ENCODE measurements around the gene LDLRAD4. TPM values are rescaled to one million over a fixed set of nuclear protein-coding genes. Genes with fewer than 3 reads are reported as not detected.

LDLRAD4 gene
- total RNA-seq, 1 donor from 2014 or later: 34.5 TPM

GRCh38 chr18:13574355-13574754 lies 355.8 kb downstream of the LDLRAD4 start:
- no peak overlapping the region for H3K27ac Mint-ChIP-seq
- H3K4me1 Mint-ChIP-seq (ENCODE audit: low read depth): peaks cover 61% of the 10 kb centered on the region
- H3K4me3 Mint-ChIP-seq: no peak overlapping the region
- H3K9me3 Mint-ChIP-seq: no peaks in the 10 kb centered on the region
- intact Hi-C loops (cut with micrococcal nuclease): no loop called here
- H3K36me3 Mint-ChIP-seq (ENCODE audit: low read depth): peaks cover 7% of the 10 kb centered on the region
- H3K27me3 Mint-ChIP-seq (ENCODE audit: insufficient read depth): no peaks in the 10 kb centered on the region
- DNase-seq (ENCODE audit: low spot score): no peak

- intact Hi-C loops (cut with micrococcal nuclease): loop anchor here (5.0 kb wide), 3 partner anchors 153 to 627 kb away; partner anchors contain the start of genes CEP192, FAM210A, RNMT and SEH1L
- Mint-ChIP-seq H3K4me1 (ENCODE audit: low read depth) (peaks cover 64% of the 10 kb centered on the region), H3K9me3 (no peaks in the 10 kb centered on the region), H3K27ac (no peak overlapping the region), H3K27me3 (ENCODE audit: insufficient read depth) (no peaks in the 10 kb centered on the region), H3K36me3 (ENCODE audit: low read depth) (peaks cover 7% of the 10 kb centered on the region), H3K4me3 (no peak overlapping the region)
- DNase-seq (ENCODE audit: low spot score): no peak
Observed at GRCh38 chr18:13574761-13575160, 356.2 kb downstream of the LDLRAD4 start.

- Mint-ChIP-seq H3K27me3 (ENCODE audit: insufficient read depth) (no peaks in the 10 kb centered on the region), H3K27ac (peak overlapping the region; percentile 87), H3K36me3 (ENCODE audit: low read depth) (peaks cover 6% of the 10 kb centered on the region), H3K9me3 (no peaks in the 10 kb centered on the region), H3K4me1 (ENCODE audit: low read depth) (peaks cover 56% of the 10 kb centered on the region), H3K4me3 (peak overlapping the region; percentile 46)
- no peak for DNase-seq (ENCODE audit: low spot score)
- intact Hi-C loops (cut with micrococcal nuclease): loop anchor here (2.0 to 5.0 kb wide), 4 partner anchors 151 to 629 kb away; partner anchors contain the start of genes CEP192, FAM210A, RNMT and SEH1L
Observed at GRCh38 chr18:13576598-13576997, 358.0 kb downstream of the LDLRAD4 start.

GRCh38 chr18:13577091-13577697 lies 358.6 kb downstream of the LDLRAD4 start:
- Mint-ChIP-seq H3K27ac (peak overlapping the region; percentile 87), H3K4me3 (peak overlapping the region; percentile 67), H3K36me3 (ENCODE audit: low read depth) (peaks cover 6% of the 10 kb centered on the region), H3K4me1 (ENCODE audit: low read depth) (peaks cover 56% of the 10 kb centered on the region), H3K27me3 (ENCODE audit: insufficient read depth) (no peaks in the 10 kb centered on the region), H3K9me3 (no peaks in the 10 kb centered on the region)
- intact Hi-C loops (cut with micrococcal nuclease): loop anchor here (1.0 to 5.0 kb wide), 8 partner anchors 8 to 630 kb away; partner anchors contain the start of genes CEP192, FAM210A, RNMT and SEH1L
- peak; percentile 41 for DNase-seq (ENCODE audit: low spot score)

- no peak for DNase-seq (ENCODE audit: low spot score)
- Mint-ChIP-seq H3K36me3 (ENCODE audit: low read depth) (peaks cover 6% of the 10 kb centered on the region), H3K4me3 (peak overlapping the region; percentile 67), H3K4me1 (ENCODE audit: low read depth) (peaks cover 56% of the 10 kb centered on the region), H3K27ac (peak overlapping the region; percentile 87), H3K9me3 (no peaks in the 10 kb centered on the region), H3K27me3 (ENCODE audit: insufficient read depth) (no peaks in the 10 kb centered on the region)
- intact Hi-C loops (cut with micrococcal nuclease): loop anchor here (1.0 to 5.0 kb wide), 8 partner anchors 8 to 630 kb away; partner anchors contain the start of genes CEP192, FAM210A, RNMT and SEH1L
Observed at GRCh38 chr18:13577781-13578180, 359.2 kb downstream of the LDLRAD4 start.

- Mint-ChIP-seq H3K27ac (peak overlapping the region; percentile 68), H3K36me3 (ENCODE audit: low read depth) (peaks cover 6% of the 10 kb centered on the region), H3K4me3 (peak overlapping the region; percentile 53), H3K4me1 (ENCODE audit: low read depth) (peaks cover 56% of the 10 kb centered on the region), H3K9me3 (no peaks in the 10 kb centered on the region), H3K27me3 (ENCODE audit: insufficient read depth) (no peaks in the 10 kb centered on the region)
- intact Hi-C loops (cut with micrococcal nuclease): loop anchor here (5.0 kb wide), 3 partner anchors 149 to 631 kb away; partner anchors contain the start of genes CEP192, FAM210A, RNMT and SEH1L
- no peak for DNase-seq (ENCODE audit: low spot score)
Observed at GRCh38 chr18:13578400-13578799, 359.8 kb downstream of the LDLRAD4 start.

GRCh38 chr18:13579874-13580273 lies 361.3 kb downstream of the LDLRAD4 start:
- no peaks in the 10 kb centered on the region for H3K9me3 Mint-ChIP-seq
- DNase-seq (ENCODE audit: low spot score): no peak
- intact Hi-C loops (cut with micrococcal nuclease): loop anchor here (5.0 to 10.0 kb wide), 4 partner anchors 147 to 745 kb away; partner anchors contain the start of genes CEP192, FAM210A, RNMT and SEH1L
- H3K4me1 Mint-ChIP-seq (ENCODE audit: low read depth): peaks cover 57% of the 10 kb centered on the region
- H3K27me3 Mint-ChIP-seq (ENCODE audit: insufficient read depth): no peaks in the 10 kb centered on the region
- peak overlapping the region; percentile 48 for H3K4me3 Mint-ChIP-seq
- peak overlapping the region; percentile 89 for H3K27ac Mint-ChIP-seq
- H3K36me3 Mint-ChIP-seq (ENCODE audit: low read depth): peaks cover 6% of the 10 kb centered on the region

- Mint-ChIP-seq H3K27me3 (ENCODE audit: insufficient read depth) (no peaks in the 10 kb centered on the region), H3K36me3 (ENCODE audit: low read depth) (peaks cover 6% of the 10 kb centered on the region), H3K9me3 (no peaks in the 10 kb centered on the region), H3K4me1 (ENCODE audit: low read depth) (peaks cover 57% of the 10 kb centered on the region), H3K4me3 (no peak overlapping the region), H3K27ac (peak overlapping the region; percentile 89)
- intact Hi-C loops (cut with micrococcal nuclease): loop anchor here (10.0 kb wide), 1 partner anchor 746 kb away; no protein-coding TSS in a partner anchor
- DNase-seq (ENCODE audit: low spot score): no peak
Observed at GRCh38 chr18:13580351-13580750, 361.8 kb downstream of the LDLRAD4 start.

- no peaks in the 10 kb centered on the region for H3K9me3 Mint-ChIP-seq
- peaks cover 2% of the 10 kb centered on the region for H3K36me3 Mint-ChIP-seq (ENCODE audit: low read depth)
- DNase-seq (ENCODE audit: low spot score): no peak
- intact Hi-C loops (cut with micrococcal nuclease): loop anchor here (10.0 kb wide), 1 partner anchor 746 kb away; no protein-coding TSS in a partner anchor
- peak overlapping the region; percentile 44 for H3K27ac Mint-ChIP-seq
- no peak overlapping the region for H3K4me3 Mint-ChIP-seq
- H3K4me1 Mint-ChIP-seq (ENCODE audit: low read depth): peaks cover 57% of the 10 kb centered on the region
- no peaks in the 10 kb centered on the region for H3K27me3 Mint-ChIP-seq (ENCODE audit: insufficient read depth)
Observed at GRCh38 chr18:13580991-13581390, 362.4 kb downstream of the LDLRAD4 start.

- no peak overlapping the region for H3K4me3 Mint-ChIP-seq
Observed at GRCh38 chr18:13581496-13582177, 363.1 kb downstream of the LDLRAD4 start.

GRCh38 chr18:13582178-13582670 lies 363.7 kb downstream of the LDLRAD4 start:
- peaks cover 2% of the 10 kb centered on the region for H3K36me3 Mint-ChIP-seq (ENCODE audit: low read depth)
- no peak overlapping the region for H3K27ac Mint-ChIP-seq
- no peaks in the 10 kb centered on the region for H3K27me3 Mint-ChIP-seq (ENCODE audit: insufficient read depth)
- no peak overlapping the region for H3K4me3 Mint-ChIP-seq
- H3K9me3 Mint-ChIP-seq: no peaks in the 10 kb centered on the region
- no peak for DNase-seq (ENCODE audit: low spot score)
- peaks cover 57% of the 10 kb centered on the region for H3K4me1 Mint-ChIP-seq (ENCODE audit: low read depth)
- intact Hi-C loops (cut with micrococcal nuclease): loop anchor here (10.0 kb wide), 1 partner anchor 747 kb away; no protein-coding TSS in a partner anchor

More at GRCh38 chr18:13581496-13582177, 363.1 kb downstream of the LDLRAD4 start:
- no peaks in the 10 kb centered on the region for H3K9me3 Mint-ChIP-seq
- H3K36me3 Mint-ChIP-seq (ENCODE audit: low read depth): peaks cover 2% of the 10 kb centered on the region
- intact Hi-C loops (cut with micrococcal nuclease): loop anchor here (10.0 kb wide), 1 partner anchor 747 kb away; no protein-coding TSS in a partner anchor
- no peak for DNase-seq (ENCODE audit: low spot score)
- H3K27me3 Mint-ChIP-seq (ENCODE audit: insufficient read depth): no peaks in the 10 kb centered on the region
- peaks cover 57% of the 10 kb centered on the region for H3K4me1 Mint-ChIP-seq (ENCODE audit: low read depth)
- no peak overlapping the region for H3K27ac Mint-ChIP-seq

GRCh38 chr18:13583576-13584550 lies 365.3 kb downstream of the LDLRAD4 start:
- peaks cover 4% of the 10 kb centered on the region for H3K36me3 Mint-ChIP-seq (ENCODE audit: low read depth)
- H3K27me3 Mint-ChIP-seq (ENCODE audit: insufficient read depth): no peaks in the 10 kb centered on the region
- peaks cover 56% of the 10 kb centered on the region for H3K4me1 Mint-ChIP-seq (ENCODE audit: low read depth)
- H3K27ac Mint-ChIP-seq: no peak overlapping the region
- no peaks in the 10 kb centered on the region for H3K9me3 Mint-ChIP-seq
- no peak for DNase-seq (ENCODE audit: low spot score)
- intact Hi-C loops (cut with micrococcal nuclease): loop anchor here (10.0 kb wide), 1 partner anchor 749 kb away; no protein-coding TSS in a partner anchor
- no peak overlapping the region for H3K4me3 Mint-ChIP-seq

All from activated T-helper 1 cell treated with anti-CD3 and anti-CD28 coated beads, Interleukin-12 subunit alpha, Interleukin-12 subunit beta, Interleukin-2, Interleukin-4 antibody, amounts not matched to agents 30 ng/mL and 10 ng/mL and 1 ng/mL, durations not matched to agents 14 hours and 24 hours and 36 hours (primary cell).